ENCODE data around the gene MYO6.
A peak's percentile ranks its signal among the peaks of the same experiment; 100 is the strongest.

MYO6 gene

DNA sequence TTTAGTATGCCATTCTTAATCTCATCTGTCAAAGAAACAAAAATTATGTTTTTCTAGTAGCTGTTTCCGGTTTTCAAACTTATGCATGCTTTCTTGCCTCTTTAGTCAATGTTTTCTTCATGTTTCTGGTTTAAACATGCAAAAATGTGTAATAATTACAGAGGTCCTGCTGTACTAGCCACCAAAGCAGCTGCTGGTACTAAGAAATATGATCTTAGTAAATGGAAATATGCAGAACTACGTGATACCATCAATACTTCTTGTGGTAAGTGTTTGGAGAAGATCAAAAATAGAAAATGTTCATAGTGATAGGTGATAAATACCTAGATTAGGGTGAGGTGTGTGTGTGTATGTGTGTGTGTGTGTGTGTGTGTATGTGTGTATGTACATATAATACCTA is 158.4 kb downstream of the MYO6 start:
- no peak for ATAC-seq
- TF ChIP-seq ARNTL (CRISPR knock-in tag; IDR thresholded peaks at IDR 0.05; ENCODE audit: borderline replicate concordance, low read depth) (no peak), PPARA (CRISPR knock-in tag; IDR thresholded peaks at IDR 0.05; ENCODE audit: borderline replicate concordance) (no peak), BACH2 (CRISPR knock-in tag; IDR thresholded peaks at IDR 0.05; ENCODE audit: borderline replicate concordance) (no peak), CREB5 (CRISPR knock-in tag; IDR thresholded peaks at IDR 0.05; ENCODE audit: low read depth) (no peak), PATZ1 (CRISPR knock-in tag; IDR thresholded peaks at IDR 0.05; ENCODE audit: borderline replicate concordance) (no peak), CSDC2 (CRISPR knock-in tag; IDR thresholded peaks at IDR 0.05) (no peak), ZNF70 (CRISPR knock-in tag; IDR thresholded peaks at IDR 0.05) (no peak), RARB (CRISPR knock-in tag; IDR thresholded peaks at IDR 0.05) (no peak), ZNF8 (CRISPR knock-in tag; IDR thresholded peaks at IDR 0.05) (no peak), ZNF565 (CRISPR knock-in tag; conservative IDR thresholded peaks at IDR 0.05; ENCODE audit: low read depth) (no peak)

DNA sequence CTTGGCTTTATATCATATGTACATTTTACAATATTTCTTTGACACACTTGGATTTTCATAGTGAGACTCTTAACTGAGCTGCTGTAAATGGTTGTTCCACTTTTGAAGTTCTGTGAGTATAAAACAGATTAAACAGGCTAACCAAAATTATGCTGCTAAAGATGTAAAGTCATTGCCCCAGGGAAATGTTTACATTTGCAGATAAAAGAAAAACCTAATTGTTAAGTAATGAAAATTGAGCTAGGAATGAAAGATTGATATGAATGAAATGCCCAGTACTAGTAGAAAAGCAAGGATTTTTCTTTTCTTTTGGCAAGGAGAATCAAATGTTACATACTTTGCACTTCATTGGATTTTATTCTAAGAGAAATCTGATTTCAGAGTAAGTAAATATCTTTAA is 164.0 kb downstream of the MYO6 start:
- TF ChIP-seq ISL1 (CRISPR knock-in tag; IDR thresholded peaks at IDR 0.05) (no peak), ESRRG (CRISPR knock-in tag; IDR thresholded peaks at IDR 0.05) (no peak), OSR1 (CRISPR knock-in tag; IDR thresholded peaks at IDR 0.05) (no peak), ZC3H10 (CRISPR knock-in tag; IDR thresholded peaks at IDR 0.05) (no peak), PATZ1 (CRISPR knock-in tag; IDR thresholded peaks at IDR 0.05; ENCODE audit: borderline replicate concordance) (no peak), PPARA (CRISPR knock-in tag; IDR thresholded peaks at IDR 0.05; ENCODE audit: borderline replicate concordance) (no peak), ZFP3 (CRISPR knock-in tag; IDR thresholded peaks at IDR 0.05) (no peak), SNAI2 (CRISPR knock-in tag; IDR thresholded peaks at IDR 0.05) (no peak), CREB5 (CRISPR knock-in tag; IDR thresholded peaks at IDR 0.05; ENCODE audit: low read depth) (no peak), ZNF70 (CRISPR knock-in tag; IDR thresholded peaks at IDR 0.05) (no peak), GLIS3 (CRISPR knock-in tag; IDR thresholded peaks at IDR 0.05) (no peak), RARB (CRISPR knock-in tag; IDR thresholded peaks at IDR 0.05) (no peak)
- ATAC-seq = no peak

- peak; percentile 55; the same call in 2 of the 3 replicates for ATAC-seq
- no peak for TF ChIP-seq TOX (CRISPR knock-in tag; IDR thresholded peaks at IDR 0.05; ENCODE audit: borderline replicate concordance)
- no peak for TF ChIP-seq SNAI2 (CRISPR knock-in tag; IDR thresholded peaks at IDR 0.05)
- TF ChIP-seq ISL1 (CRISPR knock-in tag; IDR thresholded peaks at IDR 0.05) = no peak
- no peak for TF ChIP-seq ARNTL (CRISPR knock-in tag; IDR thresholded peaks at IDR 0.05; ENCODE audit: borderline replicate concordance, low read depth)
- no peak for TF ChIP-seq GLIS3 (CRISPR knock-in tag; IDR thresholded peaks at IDR 0.05)
Observed at GRCh38 chr6:75922226-75922625, 173.2 kb downstream of the MYO6 start.

- ATAC-seq = no peak
Observed at GRCh38 chr6:75926293-75927168, 177.5 kb downstream of the MYO6 start.

More at GRCh38 chr6:75926293-75927168, 177.5 kb downstream of the MYO6 start:
- TF ChIP-seq ESRRG (CRISPR knock-in tag; IDR thresholded peaks at IDR 0.05) (no peak), ISL1 (CRISPR knock-in tag; IDR thresholded peaks at IDR 0.05) (no peak), CSRNP3 (CRISPR knock-in tag; IDR thresholded peaks at IDR 0.05) (no peak), ZNF565 (CRISPR knock-in tag; conservative IDR thresholded peaks at IDR 0.05; ENCODE audit: low read depth) (no peak), ZC3H10 (CRISPR knock-in tag; IDR thresholded peaks at IDR 0.05) (no peak), OSR1 (CRISPR knock-in tag; IDR thresholded peaks at IDR 0.05) (no peak), ZFP30 (CRISPR knock-in tag; IDR thresholded peaks at IDR 0.05) (no peak), ZFP3 (CRISPR knock-in tag; IDR thresholded peaks at IDR 0.05) (no peak), SNAI2 (CRISPR knock-in tag; IDR thresholded peaks at IDR 0.05) (no peak)
